ENCODE results near the gene SLC7A14.

Gene SLC7A14

DNA sequence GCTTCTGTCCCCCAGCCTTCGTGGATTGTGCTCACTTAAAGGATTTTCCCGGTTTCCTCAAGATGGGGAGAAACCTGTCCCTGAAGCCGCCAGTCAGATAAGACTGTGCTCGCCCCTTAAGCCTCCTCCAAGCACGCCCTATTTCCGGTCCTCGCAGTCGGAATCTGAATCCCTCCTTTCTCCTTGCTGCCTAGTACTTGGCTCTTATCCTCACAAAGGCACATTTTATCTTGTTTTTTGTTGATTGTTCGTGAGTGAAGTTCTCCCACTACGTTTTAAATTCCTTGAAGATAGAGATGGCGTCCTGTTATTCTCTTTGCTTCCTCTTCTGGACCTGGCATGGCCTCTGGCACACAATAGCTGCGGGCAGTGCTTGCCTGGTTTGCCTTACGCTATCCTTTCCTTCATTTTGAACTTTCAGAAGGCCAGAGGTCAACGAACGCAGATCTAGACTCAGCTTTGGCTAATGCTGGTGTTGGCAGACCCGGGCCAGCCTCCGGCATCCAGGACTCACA, 165.5 kb downstream of the SLC7A14 start:
- no peaks in the 10 kb centered on the region for H3K9me3 ChIP-seq (ENCODE audit: insufficient read depth, low read depth, low read length)
- no peak overlapping the region for H2AFZ ChIP-seq (ENCODE audit: low read length)
- no peaks in the 10 kb centered on the region for H3F3A ChIP-seq (ENCODE audit: low read depth)
- H3K36me3 ChIP-seq (ENCODE audit: insufficient read depth, low read length) = no peaks in the 10 kb centered on the region
- no peak overlapping the region for H3K4me2 ChIP-seq (ENCODE audit: low read depth, low read length, poor library complexity, severe bottlenecking)
- no peaks in the 10 kb centered on the region for H3K27me3 ChIP-seq (ENCODE audit: insufficient read depth, low read length, poor library complexity, severe bottlenecking)
- no peak overlapping the region for H3K9ac ChIP-seq (ENCODE audit: low read depth, low read length, poor library complexity, severe bottlenecking)
- no peaks in the 10 kb centered on the region for H3K9me2 ChIP-seq (replicated peaks; ENCODE audit: low read depth, low read length)
- H4K20me1 ChIP-seq (ENCODE audit: insufficient read depth, low read length, poor library complexity, severe bottlenecking) = no peaks in the 10 kb centered on the region
- H3K79me2 ChIP-seq (ENCODE audit: insufficient read depth, low read length) = no peaks in the 10 kb centered on the region
- no peak overlapping the region for H3K4me3 ChIP-seq (ENCODE audit: low read length, poor library complexity, severe bottlenecking)
- TF ChIP-seq EZH2phosphoT487 (IDR thresholded peaks at IDR 0.05; ENCODE audit: borderline replicate concordance) = no peak
- TF ChIP-seq, protein P1, sequence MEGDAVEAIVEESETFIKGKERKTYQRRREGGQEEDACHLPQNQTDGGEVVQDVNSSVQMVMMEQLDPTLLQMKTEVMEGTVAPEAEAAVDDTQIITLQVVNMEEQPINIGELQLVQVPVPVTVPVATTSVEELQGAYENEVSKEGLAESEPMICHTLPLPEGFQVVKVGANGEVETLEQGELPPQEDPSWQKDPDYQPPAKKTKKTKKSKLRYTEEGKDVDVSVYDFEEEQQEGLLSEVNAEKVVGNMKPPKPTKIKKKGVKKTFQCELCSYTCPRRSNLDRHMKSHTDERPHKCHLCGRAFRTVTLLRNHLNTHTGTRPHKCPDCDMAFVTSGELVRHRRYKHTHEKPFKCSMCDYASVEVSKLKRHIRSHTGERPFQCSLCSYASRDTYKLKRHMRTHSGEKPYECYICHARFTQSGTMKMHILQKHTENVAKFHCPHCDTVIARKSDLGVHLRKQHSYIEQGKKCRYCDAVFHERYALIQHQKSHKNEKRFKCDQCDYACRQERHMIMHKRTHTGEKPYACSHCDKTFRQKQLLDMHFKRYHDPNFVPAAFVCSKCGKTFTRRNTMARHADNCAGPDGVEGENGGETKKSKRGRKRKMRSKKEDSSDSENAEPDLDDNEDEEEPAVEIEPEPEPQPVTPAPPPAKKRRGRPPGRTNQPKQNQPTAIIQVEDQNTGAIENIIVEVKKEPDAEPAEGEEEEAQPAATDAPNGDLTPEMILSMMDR (conservative IDR thresholded peaks at IDR 0.05; ENCODE audit: low read length) = no peak
- no peaks in the 10 kb centered on the region for H3K4me1 ChIP-seq (ENCODE audit: insufficient read depth, low read length, poor library complexity, severe bottlenecking)

DNA sequence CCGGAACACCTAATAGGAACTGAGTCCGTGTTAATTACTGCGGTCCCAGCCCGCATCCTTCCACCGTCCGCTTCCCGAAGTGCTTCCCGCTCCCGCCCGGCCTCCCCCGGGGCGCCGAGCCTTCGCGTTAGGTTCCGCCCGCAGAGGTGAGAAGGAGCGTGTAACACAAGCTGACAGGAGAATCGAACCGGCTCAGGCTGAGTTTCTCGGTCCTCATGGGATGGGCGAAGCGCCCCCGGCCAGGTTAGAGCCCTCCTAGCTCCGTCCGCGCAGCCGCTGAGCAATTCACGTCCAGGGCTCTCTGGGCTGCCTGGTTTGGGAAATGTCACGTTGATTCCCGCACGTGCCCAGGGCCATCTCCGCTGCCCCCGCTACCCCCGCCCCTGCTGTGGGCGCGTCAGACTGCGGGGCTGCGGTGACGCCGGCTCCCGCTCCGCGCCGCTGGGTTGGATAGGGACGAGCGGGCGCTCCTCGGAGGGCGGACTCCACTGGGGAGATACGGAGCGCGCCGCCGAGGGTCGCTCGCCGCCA, 166.3 kb downstream of the SLC7A14 start:
- no peaks in the 10 kb centered on the region for H4K20me1 ChIP-seq (ENCODE audit: insufficient read depth, low read length, poor library complexity, severe bottlenecking)
- H3F3A ChIP-seq (ENCODE audit: low read depth) = no peaks in the 10 kb centered on the region
- H3K4me3 ChIP-seq (ENCODE audit: low read length, poor library complexity, severe bottlenecking) = no peak overlapping the region
- TF ChIP-seq, protein P1 (conservative IDR thresholded peaks at IDR 0.05; ENCODE audit: low read length) = no peak
- no peak for TF ChIP-seq EZH2phosphoT487 (IDR thresholded peaks at IDR 0.05; ENCODE audit: borderline replicate concordance)
- H3K4me2 ChIP-seq (ENCODE audit: low read depth, low read length, poor library complexity, severe bottlenecking) = no peak overlapping the region
- H2AFZ ChIP-seq (ENCODE audit: low read length) = no peak overlapping the region
- no peaks in the 10 kb centered on the region for H3K4me1 ChIP-seq (ENCODE audit: insufficient read depth, low read length, poor library complexity, severe bottlenecking)
- no peak overlapping the region for H3K9ac ChIP-seq (ENCODE audit: low read depth, low read length, poor library complexity, severe bottlenecking)
- H3K79me2 ChIP-seq (ENCODE audit: insufficient read depth, low read length) = no peaks in the 10 kb centered on the region
- no peaks in the 10 kb centered on the region for H3K9me2 ChIP-seq (replicated peaks; ENCODE audit: low read depth, low read length)
- no peaks in the 10 kb centered on the region for H3K36me3 ChIP-seq (ENCODE audit: insufficient read depth, low read length)
- no peaks in the 10 kb centered on the region for H3K27me3 ChIP-seq (ENCODE audit: insufficient read depth, low read length, poor library complexity, severe bottlenecking)
- no peaks in the 10 kb centered on the region for H3K9me3 ChIP-seq (ENCODE audit: insufficient read depth, low read depth, low read length)

DNA sequence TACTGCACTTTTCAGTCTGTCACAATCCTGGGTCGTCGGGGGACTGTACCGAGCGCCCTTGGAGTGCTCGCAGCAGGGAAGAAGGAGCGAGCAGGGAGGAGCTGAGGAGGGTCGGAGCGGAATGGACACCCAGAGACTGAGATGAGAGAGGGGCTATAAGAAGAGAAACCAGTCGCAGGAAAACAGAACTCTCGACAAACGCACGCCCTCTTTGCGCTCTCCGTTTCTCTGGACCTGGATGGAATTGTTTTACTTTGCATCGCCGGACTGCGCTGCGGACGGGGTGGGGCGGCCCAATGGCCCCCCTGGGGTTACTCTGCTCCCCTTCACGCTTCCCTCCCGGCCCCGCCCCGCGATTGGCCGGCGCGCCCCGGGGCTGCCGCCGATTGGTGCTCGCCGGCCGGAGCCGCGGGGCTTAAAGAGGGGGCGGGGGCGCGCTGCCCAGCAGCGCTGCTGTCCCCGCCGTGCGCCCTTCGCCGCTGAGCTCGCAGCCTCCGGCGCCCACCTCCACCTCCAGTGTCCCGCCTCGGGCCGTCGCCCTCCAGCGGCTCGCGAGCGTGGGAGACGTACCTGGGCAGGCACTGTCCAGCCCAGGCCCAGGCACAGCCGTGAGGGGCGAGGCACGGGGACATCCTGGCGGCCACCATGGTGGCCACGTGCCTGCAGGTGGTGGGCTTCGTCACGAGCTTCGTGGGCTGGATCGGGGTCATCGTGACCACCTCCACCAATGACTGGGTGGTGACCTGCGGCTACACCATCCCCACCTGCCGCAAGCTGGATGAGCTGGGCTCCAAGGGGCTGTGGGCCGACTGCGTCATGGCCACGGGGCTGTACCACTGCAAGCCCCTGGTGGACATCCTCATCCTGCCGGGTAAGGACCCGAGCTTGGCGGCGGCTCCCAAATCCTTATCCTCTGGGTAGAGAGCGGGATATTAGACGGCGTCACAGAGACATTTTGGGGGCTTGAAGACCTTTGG, 167.2 kb downstream of the SLC7A14 start, which contains the start of gene CLDN11:
Gene CLDN11 (plus strand): TSS at position 447 of the 977 bp plus-strand sequence. CDS start 199 bp downstream, at position 646.
- Histone ChIP-seq H3K4me3 (ENCODE audit: low read length, poor library complexity, severe bottlenecking) (no peak within 1 kb of the TSS), H3K4me2 (ENCODE audit: low read depth, low read length, poor library complexity, severe bottlenecking) (no peak within 1 kb of the TSS)

More for the DNA sequence above, 167.2 kb downstream of the SLC7A14 start, which contains the start of gene CLDN11:
- Histone ChIP-seq H3K36me3 (ENCODE audit: insufficient read depth, low read length) (no peaks in the 10 kb centered on the region), H2AFZ (ENCODE audit: low read length) (no peak within 1 kb of the TSS), H3K9me2 (replicated peaks; ENCODE audit: low read depth, low read length) (no peaks in the 10 kb centered on the region), H4K20me1 (ENCODE audit: insufficient read depth, low read length, poor library complexity, severe bottlenecking) (no peaks in the 10 kb centered on the region), H3K27me3 (ENCODE audit: insufficient read depth, low read length, poor library complexity, severe bottlenecking) (no peaks in the 10 kb centered on the region), H3K9me3 (ENCODE audit: insufficient read depth, low read depth, low read length) (no peaks in the 10 kb centered on the region), H3K79me2 (ENCODE audit: insufficient read depth, low read length) (no peaks in the 10 kb centered on the region), H3K9ac (ENCODE audit: low read depth, low read length, poor library complexity, severe bottlenecking) (no peak within 1 kb of the TSS), H3F3A (ENCODE audit: low read depth) (no peaks in the 10 kb centered on the region), H3K4me1 (ENCODE audit: insufficient read depth, low read length, poor library complexity, severe bottlenecking) (no peaks in the 10 kb centered on the region)
- no peak for TF ChIP-seq EZH2phosphoT487 (IDR thresholded peaks at IDR 0.05; ENCODE audit: borderline replicate concordance)
- TF ChIP-seq, protein P1 (conservative IDR thresholded peaks at IDR 0.05; ENCODE audit: low read length) = no peak
